H1 (cell line): ENCODE data around the gene TRIP11. TPM values are rescaled to one million over a fixed set of nuclear protein-coding genes. Genes with fewer than 3 reads are reported as not detected.

Experiments used
- CREB1 ChIP-seq: IDR thresholded peaks from 2 replicates; pipeline ENCODE4 v1.6.1; 2012; ENCODE audit warnings: inconsistent platforms
- SAP30 ChIP-seq: fragments of 300-600 bp; sonication (generic); IDR thresholded peaks from 2 replicates; pipeline ENCODE4 v1.7.1; 2012; ENCODE audit warnings: low read length, moderate library complexity, mild to moderate bottlenecking, inconsistent platforms; ENCODE audit not compliant: insufficient read depth, insufficient replicate concordance
- polyA plus RNA-seq, 7 experiments: library from polyadenylated mRNA; depleted of rRNA in 3 of 7; stranded (reverse) in 5 of 7; unstranded in 2 of 7; fragments of >200 nt in 5 of 7; fragments of 200-250 nt in 2 of 7; gene quantifications; 1 replicate in 5 of 7; 2 replicates in 1 of 7; 4 replicates in 1 of 7; pipeline versions ENCODE4 v1.2.1 to v1.2.3, GENCODE V29; 2011 to 2013; ENCODE audit warnings: missing spikeins in 2 of 7, mixed read lengths in 2 of 7
- total RNA-seq: library from RNA; stranded (reverse); fragmentation: NEBNext Ultra II Directional; extraction: Animal tissue kit (Norgen Biotek cat#: 25700); gene quantifications from 2 replicates; pipeline ENCODE4 v1.2.1, GENCODE V29; 2021

The TRIP11 gene
- total and polyA plus RNA-seq, 2 of the 8 experiments (the other 6 are each of a cell fraction or from before 2014, with no cell fraction given): 3.3 to 30.4 TPM

DNA sequence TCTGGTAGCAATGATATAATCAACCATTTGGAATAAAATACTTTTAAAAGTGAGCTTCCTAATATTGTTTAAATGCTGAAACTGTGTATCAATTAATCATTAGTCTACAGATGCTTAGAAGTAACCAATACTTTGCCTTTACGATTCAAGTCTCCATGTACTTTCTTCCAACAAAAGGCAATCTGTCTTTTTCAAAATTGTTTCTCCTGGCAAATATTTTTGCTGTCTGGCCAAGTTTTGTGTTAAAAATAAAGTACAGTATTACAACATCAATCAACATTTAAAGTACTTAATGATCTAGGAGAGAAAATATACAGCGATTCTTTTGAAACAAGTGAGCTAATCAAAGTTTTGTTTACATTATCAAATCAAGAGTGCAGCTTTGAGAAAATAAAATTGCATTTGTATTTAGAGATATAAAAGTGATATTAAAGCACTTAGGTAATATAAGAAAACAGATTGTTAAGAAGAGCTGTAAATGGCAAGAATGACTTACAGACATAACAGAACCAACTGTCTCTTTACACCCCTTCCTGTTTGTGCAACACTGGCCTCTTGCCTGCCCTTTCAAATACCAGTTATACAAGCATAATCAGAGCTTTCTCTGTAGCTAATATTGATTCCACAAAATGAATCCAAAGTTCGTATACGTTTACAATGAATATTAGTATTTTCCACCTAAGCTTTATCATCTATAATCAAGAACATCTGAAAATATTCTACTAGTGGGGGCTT, 54.2 kb downstream of the TRIP11 start (continued):
- TF ChIP-seq SAP30 (no peak), CREB1 (no peak)
